KMS-11 (cell line): ENCODE results near the gene GRK5.

Source experiments
- H2AFZ ChIP-seq: fragments of 200-600 bp; sonication (generic); 2 replicates; pipeline ENCODE4 v1.6.1; 2016; ENCODE audit warnings: antibody characterized with exemption, mixed run types, low read depth
- H3K27ac ChIP-seq: fragments of 200-600 bp; sonication (generic); 2 replicates; pipeline ENCODE4 v1.6.1; 2016; ENCODE audit warnings: mild to moderate bottlenecking, mixed run types
- H3K27me3 ChIP-seq: fragments of 200-600 bp; sonication (generic); 2 replicates; pipeline ENCODE4 v1.6.1; 2017; ENCODE audit warnings: mild to moderate bottlenecking, low read depth, mixed run types, moderate library complexity; ENCODE audit not compliant: insufficient read depth
- H3K36me3 ChIP-seq: fragments of 200-600 bp; sonication (generic); 2 replicates; pipeline ENCODE4 v1.6.1; 2017; ENCODE audit warnings: mild to moderate bottlenecking, mixed run types; ENCODE audit not compliant: insufficient read depth
- H3K4me1 ChIP-seq: fragments of 200-600 bp; sonication (generic); 2 replicates; pipeline ENCODE4 v1.6.1; 2016; ENCODE audit warnings: mild to moderate bottlenecking, low read depth, mixed run types; ENCODE audit not compliant: poor library complexity, severe bottlenecking
- H3K4me2 ChIP-seq: fragments of 200-600 bp; sonication (generic); 2 replicates; pipeline ENCODE4 v1.7.0; 2016; ENCODE audit warnings: mild to moderate bottlenecking, mixed run types
- H3K4me3 ChIP-seq: fragments of 200-600 bp; sonication (generic); IDR thresholded peaks from 2 replicates; pipeline ENCODE4 v1.6.1; 2017; ENCODE audit warnings: low read depth, low read length, mixed read lengths; ENCODE audit not compliant: insufficient read depth
- H3K79me2 ChIP-seq: fragments of 200-600 bp; sonication (generic); 2 replicates; pipeline ENCODE4 v1.6.1; 2016; ENCODE audit warnings: low read depth, mixed run types; ENCODE audit not compliant: insufficient read depth
- H3K9ac ChIP-seq: fragments of 200-600 bp; sonication (generic); 2 replicates; pipeline ENCODE4 v1.6.1; 2016; ENCODE audit warnings: mild to moderate bottlenecking, mixed run types
- H4K20me1 ChIP-seq: fragments of 200-600 bp; sonication (generic); 2 replicates; pipeline ENCODE4 v1.6.1; 2016; ENCODE audit warnings: mild to moderate bottlenecking, mixed run types; ENCODE audit not compliant: insufficient read depth
- CTCF ChIP-seq: fragments of 200-600 bp; sonication (generic); conservative IDR thresholded peaks from 2 replicates; pipeline ENCODE4 v1.6.1; 2017; ENCODE audit warnings: low read depth, mild to moderate bottlenecking, antibody characterized with exemption, low read length, moderate library complexity, mixed read lengths

The GRK5 gene

GRCh38 chr10:119377451-119377957 lies 170.1 kb downstream of the GRK5 start:
- no peak overlapping the region for H3K27ac ChIP-seq
- H3K27me3 ChIP-seq = no peaks in the 10 kb centered on the region
- no peaks in the 10 kb centered on the region for H4K20me1 ChIP-seq
- no peaks in the 10 kb centered on the region for H3K36me3 ChIP-seq
- H3K4me2 ChIP-seq = no peak overlapping the region
- no peak overlapping the region for H3K9ac ChIP-seq
- no peak overlapping the region for H2AFZ ChIP-seq
- H3K4me1 ChIP-seq = no peaks in the 10 kb centered on the region
- no peaks in the 10 kb centered on the region for H3K79me2 ChIP-seq
- no peak overlapping the region for H3K4me3 ChIP-seq
- TF ChIP-seq CTCF = no peak

- no peak overlapping the region for H2AFZ ChIP-seq
- H3K79me2 ChIP-seq = no peaks in the 10 kb centered on the region
- no peak overlapping the region for H3K4me3 ChIP-seq
- H3K4me1 ChIP-seq = no peaks in the 10 kb centered on the region
- H3K36me3 ChIP-seq = no peaks in the 10 kb centered on the region
- H3K4me2 ChIP-seq = no peak overlapping the region
- H4K20me1 ChIP-seq = no peaks in the 10 kb centered on the region
- no peak overlapping the region for H3K9ac ChIP-seq
- TF ChIP-seq CTCF = no peak
- no peaks in the 10 kb centered on the region for H3K27me3 ChIP-seq
- H3K27ac ChIP-seq = no peak overlapping the region
These were observed 170.8 kb downstream of the GRK5 start for GRCh38 chr10:119377958-119378736.

GRCh38 chr10:119378737-119379067 lies 171.3 kb downstream of the GRK5 start:
- Histone ChIP-seq H2AFZ (no peak overlapping the region), H3K79me2 (no peaks in the 10 kb centered on the region), H3K4me1 (no peaks in the 10 kb centered on the region), H3K9ac (no peak overlapping the region), H3K27me3 (no peaks in the 10 kb centered on the region), H3K4me2 (no peak overlapping the region), H3K36me3 (no peaks in the 10 kb centered on the region), H4K20me1 (no peaks in the 10 kb centered on the region), H3K4me3 (no peak overlapping the region), H3K27ac (no peak overlapping the region)
- no peak for TF ChIP-seq CTCF

GRCh38 chr10:119379466-119380071 lies 172.2 kb downstream of the GRK5 start:
- Histone ChIP-seq H2AFZ (no peak overlapping the region), H3K4me2 (no peak overlapping the region), H4K20me1 (no peaks in the 10 kb centered on the region), H3K4me1 (no peaks in the 10 kb centered on the region), H3K36me3 (no peaks in the 10 kb centered on the region), H3K27ac (no peak overlapping the region), H3K27me3 (no peaks in the 10 kb centered on the region), H3K4me3 (no peak overlapping the region), H3K79me2 (no peaks in the 10 kb centered on the region), H3K9ac (no peak overlapping the region)
- no peak for TF ChIP-seq CTCF
